Panc1 (cell line): ENCODE measurements around the gene METTL1. TPM values are rescaled to one million over a fixed set of nuclear protein-coding genes. Genes with fewer than 3 reads are reported as not detected.

ENCODE experiments used
- ATAC-seq: fragments of 200-7000 bp; cut with Tn5 transposase; 2 replicates; pipeline ENCODE4 v1.9.1; 2020; ENCODE audit warnings: mild to moderate bottlenecking, moderate library complexity
- BruUV-seq: library from RNA; stranded (reverse); fragments of 400-500 nt; replicated peaks from 2 replicates; lab custom pipeline; 2021; lab: Mats Ljungman, UMichigan
- CTCF ChIA-PET: fragments of 300-600 bp; sonication (Branson Sonifier 250); formaldehyde crosslinking; loops from one replicate; lab custom pipeline; 2022; ENCODE audit warnings: antibody characterized with exemption; lab: Charles Lee
- POLR2A ChIA-PET: fragments of 300-600 bp; sonication (Branson Sonifier 250); formaldehyde crosslinking; loops from one replicate; lab custom pipeline; 2022; ENCODE audit warnings: antibody characterized with exemption; lab: Charles Lee
- DNase-seq: peaks from one replicate; pipeline ENCODE4 v3.0.0-alpha.2; 2010; ENCODE audit warnings: low read depth, low spot score
- H3K27ac ChIP-seq: 2 replicates; pipeline ENCODE4 v1.5.1; 2011; ENCODE audit warnings: mild to moderate bottlenecking, low read length, inconsistent platforms
- H3K27me3 ChIP-seq: fragments of 200-500 bp; sonication (Bioruptor generic); 2 replicates; pipeline ENCODE4 v1.6.0; 2014; ENCODE audit warnings: low read length, inconsistent platforms; ENCODE audit not compliant: control insufficient read depth, insufficient read depth
- H3K36me3 ChIP-seq: fragments of 200-500 bp; sonication (Bioruptor generic); 2 replicates; pipeline ENCODE4 v1.5.1; 2014; ENCODE audit warnings: inconsistent platforms, mild to moderate bottlenecking, low read length, moderate library complexity; ENCODE audit not compliant: control insufficient read depth, insufficient read depth
- H3K4me1 ChIP-seq: 2 replicates; pipeline ENCODE4 v1.5.1; 2011; ENCODE audit warnings: inconsistent platforms, mild to moderate bottlenecking, low read length, moderate library complexity; ENCODE audit not compliant: control insufficient read depth, insufficient read depth
- H3K4me3 ChIP-seq, 2 experiments: 2 replicates each; pipeline ENCODE4 v1.5.1; 2011 to 2012; ENCODE audit warnings: low read depth in 2 of 2, low read length in 2 of 2, mild to moderate bottlenecking in 2 of 2, inconsistent platforms in 1 of 2, moderate library complexity in 1 of 2
- H3K9me3 ChIP-seq: fragments of 200-500 bp; sonication (Bioruptor generic); 2 replicates; pipeline ENCODE4 v1.5.1; 2014; ENCODE audit warnings: low read depth, mild to moderate bottlenecking, inconsistent platforms, low read length, moderate library complexity; ENCODE audit not compliant: control insufficient read depth, insufficient read depth
- CTCF ChIP-seq: fragments of 450-650 bp; IDR thresholded peaks from 2 replicates; pipeline ENCODE4 v1.5.1; 2017; ENCODE audit warnings: mild to moderate bottlenecking
- POLR2AphosphoS5 ChIP-seq: IDR thresholded peaks from 2 replicates; pipeline ENCODE4 v1.6.1; 2012; ENCODE audit warnings: mild to moderate bottlenecking, low read depth, low read length, moderate library complexity
- SIN3A ChIP-seq: IDR thresholded peaks from 2 replicates; pipeline ENCODE4 v1.6.1; 2012; ENCODE audit warnings: low read depth, mild to moderate bottlenecking, low read length, moderate library complexity, borderline replicate concordance; ENCODE audit not compliant: insufficient read depth
- TCF7L2 ChIP-seq: IDR thresholded peaks from 2 replicates; pipeline ENCODE4 v1.6.1; 2011; ENCODE audit warnings: mild to moderate bottlenecking, low read depth, low read length, inconsistent platforms
- in situ Hi-C: cut with HindIII; loops from 2 replicates; pipeline ENCODE4 v1.10.0; 2016; ENCODE audit warnings: low sequenced_read_pairs, low pct_unique_long_range_greater_than_20kb
- intact Hi-C: fragments of 100-400 bp; cut with micrococcal nuclease; formaldehyde crosslinking; loops from one replicate; pipeline ENCODE4 v1.10.0; 2022; ENCODE audit not compliant: unreplicated experiment
- total RNA-seq: library from RNA; stranded (reverse); gene quantifications from one replicate; pipeline ENCODE4 v1.2.1, GENCODE V29; 2021; ENCODE audit not compliant: unreplicated experiment
- TF ChIP-seq, protein P1 (sequence below), 2 experiments: IDR thresholded peaks; 2 replicates each; pipeline ENCODE4 v1.6.1; 2011 to 2012; ENCODE audit warnings: low read depth in 2 of 2, control low read depth in 1 of 2, low read length in 1 of 2, mild to moderate bottlenecking in 1 of 2, moderate library complexity in 1 of 2; ENCODE audit not compliant: insufficient read depth in 1 of 2

Gene METTL1
- total RNA-seq, 1 experiment from 2014 or later, result 46.5 TPM

GRCh38 chr12:57741413-57741789 lies 30.5 kb downstream of the METTL1 start:
- Histone ChIP-seq H3K4me1 (peaks cover 11% of the 10 kb centered on the region), H3K9me3 (no peaks in the 10 kb centered on the region), H3K4me3 (no peak overlapping the region), H3K27me3 (no peaks in the 10 kb centered on the region; the same call in 1 of the 2 replicates), H3K27ac (no peak overlapping the region), H3K36me3 (peaks cover 6% of the 10 kb centered on the region)
- ATAC-seq, result no peak
- TF ChIP-seq SIN3A, result no peak
- no peak for TF ChIP-seq POLR2AphosphoS5
- TF ChIP-seq, protein P1, sequence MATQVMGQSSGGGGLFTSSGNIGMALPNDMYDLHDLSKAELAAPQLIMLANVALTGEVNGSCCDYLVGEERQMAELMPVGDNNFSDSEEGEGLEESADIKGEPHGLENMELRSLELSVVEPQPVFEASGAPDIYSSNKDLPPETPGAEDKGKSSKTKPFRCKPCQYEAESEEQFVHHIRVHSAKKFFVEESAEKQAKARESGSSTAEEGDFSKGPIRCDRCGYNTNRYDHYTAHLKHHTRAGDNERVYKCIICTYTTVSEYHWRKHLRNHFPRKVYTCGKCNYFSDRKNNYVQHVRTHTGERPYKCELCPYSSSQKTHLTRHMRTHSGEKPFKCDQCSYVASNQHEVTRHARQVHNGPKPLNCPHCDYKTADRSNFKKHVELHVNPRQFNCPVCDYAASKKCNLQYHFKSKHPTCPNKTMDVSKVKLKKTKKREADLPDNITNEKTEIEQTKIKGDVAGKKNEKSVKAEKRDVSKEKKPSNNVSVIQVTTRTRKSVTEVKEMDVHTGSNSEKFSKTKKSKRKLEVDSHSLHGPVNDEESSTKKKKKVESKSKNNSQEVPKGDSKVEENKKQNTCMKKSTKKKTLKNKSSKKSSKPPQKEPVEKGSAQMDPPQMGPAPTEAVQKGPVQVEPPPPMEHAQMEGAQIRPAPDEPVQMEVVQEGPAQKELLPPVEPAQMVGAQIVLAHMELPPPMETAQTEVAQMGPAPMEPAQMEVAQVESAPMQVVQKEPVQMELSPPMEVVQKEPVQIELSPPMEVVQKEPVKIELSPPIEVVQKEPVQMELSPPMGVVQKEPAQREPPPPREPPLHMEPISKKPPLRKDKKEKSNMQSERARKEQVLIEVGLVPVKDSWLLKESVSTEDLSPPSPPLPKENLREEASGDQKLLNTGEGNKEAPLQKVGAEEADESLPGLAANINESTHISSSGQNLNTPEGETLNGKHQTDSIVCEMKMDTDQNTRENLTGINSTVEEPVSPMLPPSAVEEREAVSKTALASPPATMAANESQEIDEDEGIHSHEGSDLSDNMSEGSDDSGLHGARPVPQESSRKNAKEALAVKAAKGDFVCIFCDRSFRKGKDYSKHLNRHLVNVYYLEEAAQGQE (IDR thresholded peaks at IDR 0.05; ENCODE audit: insufficient read depth in 1 of 2, low read depth in 2 of 2, low read length in 1 of 2), result no peak
- no peak for TF ChIP-seq CTCF
- no peak for TF ChIP-seq TCF7L2
- BruUV-seq, result no TSS peak
- ChIA-PET POLR2A (no interaction called here), CTCF (interaction anchor here (3.4 kb wide), 1 partner anchor 15 kb away, joined by 10 read pairs; no protein-coding TSS in a partner anchor)
- in situ Hi-C loops, result no loop called here
- intact Hi-C loops, result no loop called here
- no peak for DNase-seq

DNA sequence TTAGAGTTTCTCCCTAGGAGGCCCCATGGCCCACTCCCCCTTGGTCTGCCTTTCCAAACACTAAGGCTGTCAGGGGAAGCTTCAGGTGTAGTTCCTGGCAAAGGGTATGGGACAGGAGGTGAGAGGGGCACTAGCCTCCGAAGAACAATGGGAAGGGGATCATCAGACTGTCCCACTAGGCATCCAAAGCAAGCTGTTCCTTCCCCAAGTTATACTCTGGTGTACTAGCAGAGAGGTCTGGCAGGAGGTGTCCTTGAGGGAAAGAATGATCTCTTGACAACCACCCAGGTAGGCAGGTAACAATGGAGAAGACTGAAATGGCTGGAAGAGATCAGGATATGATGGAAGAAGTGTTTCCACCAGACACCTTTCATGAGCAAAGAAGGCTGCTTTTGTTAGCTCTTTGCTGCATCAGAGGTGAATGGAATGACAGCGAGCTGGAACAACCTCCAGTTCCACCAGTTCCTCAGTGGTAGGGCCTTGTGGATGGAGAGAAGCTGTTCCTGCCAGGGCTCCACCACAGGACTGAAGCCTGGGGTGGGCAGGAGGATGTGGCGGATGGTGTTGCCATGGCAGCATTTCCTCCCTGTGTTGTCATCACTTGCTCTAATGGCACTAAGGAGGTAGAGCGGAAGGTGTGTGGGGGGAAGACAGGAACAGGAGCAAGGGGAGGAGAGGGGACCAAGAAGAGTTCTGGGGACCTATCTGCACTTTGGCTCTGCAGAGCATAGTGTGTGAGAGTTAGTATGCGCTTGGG lies 31.1 kb downstream of the METTL1 start:
- no peak for ATAC-seq
- TF ChIP-seq, protein P1 (IDR thresholded peaks at IDR 0.05; ENCODE audit: insufficient read depth in 1 of 2, low read depth in 2 of 2, low read length in 1 of 2), result no peak
- TF ChIP-seq CTCF (no peak), TCF7L2 (no peak), POLR2AphosphoS5 (no peak), SIN3A (no peak)
- CTCF ChIA-PET, result interaction anchor here (3.4 kb wide), 1 partner anchor 15 kb away, joined by 10 read pairs; no protein-coding TSS in a partner anchor

More for the DNA sequence above, 31.1 kb downstream of the METTL1 start:
- Histone ChIP-seq H3K9me3 (no peaks in the 10 kb centered on the region), H3K27ac (no peak overlapping the region), H3K4me3 (no peak overlapping the region), H3K4me1 (peaks cover 11% of the 10 kb centered on the region), H3K36me3 (peaks cover 6% of the 10 kb centered on the region; the same call in 1 of the 2 replicates), H3K27me3 (no peaks in the 10 kb centered on the region; the same call in 1 of the 2 replicates)
- BruUV-seq, result no TSS peak
- DNase-seq, result no peak
- intact Hi-C loops (no loop called here), in situ Hi-C loops (no loop called here)
- POLR2A ChIA-PET, result no interaction called here
